IMR-90 (cell line): ENCODE data around the gene WBP2.

Experiments
- CTCF ChIP-seq: conservative IDR thresholded peaks from 2 replicates; pipeline ENCODE4 v1.5.1; 2012; ENCODE audit warnings: mild to moderate bottlenecking, low read depth, low read length, improper control_type of control experiment
- FOS ChIP-seq: fragments of 150-350 bp; IDR thresholded peaks from 2 replicates; pipeline ENCODE4 v1.6.1; 2016; ENCODE audit warnings: low read depth, low read length
- MAFK ChIP-seq: IDR thresholded peaks from 2 replicates; pipeline ENCODE4 v1.6.1; 2012; ENCODE audit warnings: low read depth, low read length, improper control_type of control experiment
- MXI1 ChIP-seq: IDR thresholded peaks from 2 replicates; pipeline ENCODE4 v1.6.1; 2012; ENCODE audit warnings: low read depth, mild to moderate bottlenecking, low read length, moderate library complexity, borderline replicate concordance
- POLR2A ChIP-seq: IDR thresholded peaks from 2 replicates; pipeline ENCODE4 v1.6.1; 2012; ENCODE audit warnings: mild to moderate bottlenecking, low read depth, low read length
- RAD21 ChIP-seq: IDR thresholded peaks from 2 replicates; pipeline ENCODE4 v1.6.1; 2012; ENCODE audit warnings: low read length, improper control_type of control experiment
- RFX5 ChIP-seq: IDR thresholded peaks from 2 replicates; pipeline ENCODE4 v1.8.0; 2012; ENCODE audit warnings: low read depth, mild to moderate bottlenecking, low read length, moderate library complexity
- SMC3 ChIP-seq: fragments of 150-350 bp; IDR thresholded peaks from 2 replicates; pipeline ENCODE4 v1.6.1; 2016; ENCODE audit warnings: low read depth, mild to moderate bottlenecking, antibody characterized with exemption, low read length, moderate library complexity

DNA sequence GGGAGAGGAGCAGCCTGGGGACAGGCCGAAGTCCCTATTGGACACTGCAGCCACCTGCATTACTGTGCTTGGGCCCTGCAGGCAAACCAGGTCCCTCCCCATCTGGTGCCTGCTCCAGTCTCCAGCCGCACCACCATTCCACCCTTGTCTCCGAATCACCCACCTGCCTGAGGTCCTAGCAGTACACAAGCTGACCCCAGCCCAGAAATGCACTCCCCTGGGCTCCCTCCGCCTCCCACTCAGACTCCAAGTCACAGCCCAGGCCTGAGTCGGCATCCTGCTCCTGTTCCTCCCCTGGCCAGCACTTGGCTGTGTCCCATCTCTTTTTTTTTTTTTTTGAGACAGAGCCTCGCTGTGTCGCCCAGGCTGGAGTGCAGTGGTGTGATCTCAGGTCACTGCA, 17.2 kb downstream of the WBP2 start:
- TF ChIP-seq SMC3 (no peak), RAD21 (no peak), CTCF (no peak), POLR2A (no peak), FOS (no peak), MXI1 (no peak), MAFK (no peak), RFX5 (no peak)
